Measurements from ENCODE around the gene MGAT4A. TPM values are rescaled to one million over a fixed set of nuclear protein-coding genes. Genes with fewer than 3 reads are reported as not detected.
A peak's percentile ranks its signal among the peaks of the same experiment; 100 is the strongest.

The MGAT4A gene
- total RNA-seq, 2 experiments from 2014 or later, result 10.1 to 15.4 TPM

GRCh38 chr2:98617149-98617548, 113.8 kb downstream of the MGAT4A start:
- peaks cover 66% of the 10 kb centered on the region for H3K36me3 ChIP-seq (ENCODE audit: insufficient read depth, low read length)
- no peaks in the 10 kb centered on the region for H3K9me3 ChIP-seq (ENCODE audit: low read length)
- BruUV-seq (replicated peaks), result no TSS peak
- no peak overlapping the region for H3K27ac ChIP-seq (ENCODE audit: low read depth, low read length, poor library complexity, severe bottlenecking)
- intact Hi-C loops (cut with micrococcal nuclease; ENCODE audit: unreplicated experiment), result no loop called here
- ChIA-PET POLR2A (interaction anchor here (1.6 kb wide), 1 partner anchor 8 kb away, joined by 4 read pairs; the partner anchor contains the start of gene UNC50), CTCF (ENCODE audit: unreplicated experiment) (no interaction called here)
- H4K20me1 ChIP-seq (ENCODE audit: insufficient read depth, low read length), result no peaks in the 10 kb centered on the region
- no peaks in the 10 kb centered on the region for H3K79me2 ChIP-seq (ENCODE audit: insufficient read depth, low read depth, low read length)
- no peaks in the 10 kb centered on the region for H3K9me2 ChIP-seq (ENCODE audit: insufficient read depth, low read length)
- no peak overlapping the region for H2AFZ ChIP-seq (ENCODE audit: low read length)
- no peak for DNase-seq (ENCODE audit: low spot score)
- H3K4me1 ChIP-seq (ENCODE audit: insufficient read depth, low read length, poor library complexity, severe bottlenecking), result peaks cover 2% of the 10 kb centered on the region
- no peak overlapping the region for H3K4me3 ChIP-seq (ENCODE audit: low read depth, low read length, poor library complexity, severe bottlenecking)
- H3K4me2 ChIP-seq (ENCODE audit: low read length), result no peak overlapping the region
- no peak for TF ChIP-seq EZH2phosphoT487 (IDR thresholded peaks at IDR 0.05; ENCODE audit: borderline replicate concordance, low read depth, low read length)
- no peak for TF ChIP-seq CTCF (conservative IDR thresholded peaks at IDR 0.05; ENCODE audit: low read length)

- H4K20me1 ChIP-seq (ENCODE audit: insufficient read depth, low read length), result no peaks in the 10 kb centered on the region
- no peak overlapping the region for H3K4me2 ChIP-seq (ENCODE audit: low read length)
- POLR2A ChIA-PET, result no interaction called here
- no TSS peak for BruUV-seq (replicated peaks)
- CTCF ChIA-PET (ENCODE audit: unreplicated experiment), result no interaction called here
- no peak overlapping the region for H2AFZ ChIP-seq (ENCODE audit: low read length)
- 0 out of 2 replicates have a peak, but pooled peaks cover 7% of the 10 kb centered on the region for H3K79me2 ChIP-seq (ENCODE audit: insufficient read depth, low read depth, low read length)
- no peak for DNase-seq (ENCODE audit: low spot score)
- no peaks in the 10 kb centered on the region for H3K9me3 ChIP-seq (ENCODE audit: low read length)
- H3K9me2 ChIP-seq (ENCODE audit: insufficient read depth, low read length), result no peaks in the 10 kb centered on the region
- no peak overlapping the region for H3K4me3 ChIP-seq (ENCODE audit: low read depth, low read length, poor library complexity, severe bottlenecking)
- 0 out of 2 replicates have a peak, but pooled peaks have one; percentile 22 for TF ChIP-seq CTCF (conservative IDR thresholded peaks at IDR 0.05; ENCODE audit: low read length)
- no peak for TF ChIP-seq EZH2phosphoT487 (IDR thresholded peaks at IDR 0.05; ENCODE audit: borderline replicate concordance, low read depth, low read length)
- peaks cover 7% of the 10 kb centered on the region for H3K4me1 ChIP-seq (ENCODE audit: insufficient read depth, low read length, poor library complexity, severe bottlenecking)
- peaks cover 70% of the 10 kb centered on the region for H3K36me3 ChIP-seq (ENCODE audit: insufficient read depth, low read length)
- intact Hi-C loops (cut with micrococcal nuclease; ENCODE audit: unreplicated experiment), result no loop called here
- H3K27ac ChIP-seq (ENCODE audit: low read depth, low read length, poor library complexity, severe bottlenecking), result no peak overlapping the region
Observed at GRCh38 chr2:98615481-98615880, 115.5 kb downstream of the MGAT4A start.

GRCh38 chr2:98614024-98614739, 116.8 kb downstream of the MGAT4A start:
- DNase-seq (ENCODE audit: low spot score), result no peak
- Histone ChIP-seq H3K79me2 (ENCODE audit: insufficient read depth, low read depth, low read length) (0 out of 2 replicates have a peak, but pooled peaks cover 8% of the 10 kb centered on the region), H3K9me3 (ENCODE audit: low read length) (no peaks in the 10 kb centered on the region), H3K36me3 (ENCODE audit: insufficient read depth, low read length) (peaks cover 70% of the 10 kb centered on the region), H3K4me1 (ENCODE audit: insufficient read depth, low read length, poor library complexity, severe bottlenecking) (peaks cover 19% of the 10 kb centered on the region), H3K4me3 (ENCODE audit: low read depth, low read length, poor library complexity, severe bottlenecking) (no peak overlapping the region), H3K9me2 (ENCODE audit: insufficient read depth, low read length) (no peaks in the 10 kb centered on the region), H3K4me2 (ENCODE audit: low read length) (no peak overlapping the region), H4K20me1 (ENCODE audit: insufficient read depth, low read length) (no peaks in the 10 kb centered on the region), H3K27ac (ENCODE audit: low read depth, low read length, poor library complexity, severe bottlenecking) (no peak overlapping the region), H2AFZ (ENCODE audit: low read length) (no peak overlapping the region)
- CTCF ChIA-PET (ENCODE audit: unreplicated experiment), result no interaction called here
- no TSS peak for BruUV-seq (replicated peaks)
- TF ChIP-seq EZH2phosphoT487 (IDR thresholded peaks at IDR 0.05; ENCODE audit: borderline replicate concordance, low read depth, low read length) (no peak), CTCF (conservative IDR thresholded peaks at IDR 0.05; ENCODE audit: low read length) (no peak)
- POLR2A ChIA-PET, result interaction anchor here (0.6 kb wide), 1 partner anchor 454 kb away, joined by 3 read pairs; no protein-coding TSS in a partner anchor
- intact Hi-C loops (cut with micrococcal nuclease; ENCODE audit: unreplicated experiment), result no loop called here

Data from OCI-LY7 (cell line).